Subcutaneous adipose tissue (tissue), 4 donors: Measurements from ENCODE around the gene ETDB. TPM values are rescaled to one million over a fixed set of nuclear protein-coding genes. Genes with fewer than 3 reads are reported as not detected.
"Not testable (repeated sequence)": the region's sequence is repeated elsewhere in the genome, so short reads cannot be mapped to it uniquely, and the experiment has no call there.

Experiments used
- CTCF ChIP-seq: fragments of 450-650 bp; IDR thresholded peaks from one replicate; pipeline ENCODE4 v1.5.1; 2016; ENCODE audit warnings: low read depth, mild to moderate bottlenecking, control low read depth, antibody characterized with exemption, moderate library complexity
- total RNA-seq, 4 donors: library from RNA; depleted of rRNA; stranded (reverse); fragments of >200 nt; gene quantifications; one replicate each; pipeline ENCODE4 v1.1.0, GENCODE V29; 2016

ETDB gene
- total RNA-seq = not detected

- not testable (repeated sequence) for TF ChIP-seq CTCF
Measured at GRCh38 chrX:135120056-135120576, at the start of gene ETDB. Gene ETDB, minus strand, starts transcription at chrX:135120526. Its CDS starts 1,265 bp downstream, at chrX:135119261.

GRCh38 chrX:135168486-135168885 lies 48.2 kb upstream of the ETDB start:
- no peak for TF ChIP-seq CTCF

- no peak for TF ChIP-seq CTCF
Measured at GRCh38 chrX:135114392-135114791, 5.9 kb downstream of the ETDB start.

GRCh38 chrX:135112743-135113142 lies 7.6 kb downstream of the ETDB start:
- TF ChIP-seq CTCF = no peak

- no peak for TF ChIP-seq CTCF
Measured at GRCh38 chrX:135112096-135112729, 8.1 kb downstream of the ETDB start.

GRCh38 chrX:135109554-135109953 lies 10.8 kb downstream of the ETDB start:
- no peak for TF ChIP-seq CTCF

- TF ChIP-seq CTCF = no peak
Measured at GRCh38 chrX:135099493-135099783, 20.9 kb downstream of the ETDB start.
